Liver (tissue), 9 donors: Measurements from ENCODE around the gene TEP1. TPM values are rescaled to one million over a fixed set of nuclear protein-coding genes. Genes with fewer than 3 reads are reported as not detected.

ENCODE experiments used
- DNase-seq: peaks from one replicate; pipeline ENCODE4 v3.0.0-alpha.2; 2017; ENCODE audit warnings: low spot score
- H3K27ac ChIP-seq, 2 donors: one replicate each; pipeline ENCODE4 v1.7.0; 2013; ENCODE audit warnings: inconsistent platforms in 2 of 2, low read length in 2 of 2, control low read depth in 1 of 2, low read depth in 1 of 2, mild to moderate bottlenecking in 1 of 2
- H3K27me3 ChIP-seq, 4 donors: one replicate each; pipeline versions ENCODE4 v1.6.1 to v1.7.0; 2013; ENCODE audit warnings: low read length in 3 of 4, inconsistent platforms in 1 of 4, mild to moderate bottlenecking in 1 of 4, moderate library complexity in 1 of 4; ENCODE audit not compliant: control insufficient read depth in 4 of 4, insufficient read depth in 4 of 4
- H3K36me3 ChIP-seq, 4 donors: one replicate each; pipeline versions ENCODE4 v1.6.1 to v1.7.0; 2013; ENCODE audit warnings: low read length in 3 of 4, mild to moderate bottlenecking in 3 of 4, low read depth in 1 of 4, moderate library complexity in 1 of 4; ENCODE audit not compliant: control insufficient read depth in 4 of 4, insufficient read depth in 3 of 4
- H3K4me1 ChIP-seq, 4 donors: one replicate each; pipeline versions ENCODE4 v1.6.1 to v1.7.0; 2013; ENCODE audit warnings: low read length in 3 of 4, mild to moderate bottlenecking in 3 of 4, moderate library complexity in 1 of 4; ENCODE audit not compliant: control insufficient read depth in 4 of 4, insufficient read depth in 4 of 4
- H3K4me3 ChIP-seq, 3 donors: one replicate each; pipeline versions ENCODE4 v1.6.1 to v1.7.0; 2013; ENCODE audit warnings: low read length in 3 of 3, control low read depth in 1 of 3, low read depth in 1 of 3, mild to moderate bottlenecking in 1 of 3
- H3K9ac ChIP-seq, 2 donors: one replicate each; pipeline ENCODE4 v1.7.0; 2013; ENCODE audit warnings: low read length in 2 of 2, mild to moderate bottlenecking in 2 of 2, moderate library complexity in 2 of 2, control low read depth in 1 of 2, low read depth in 1 of 2
- H3K9me3 ChIP-seq, 4 donors: one replicate each; pipeline versions ENCODE4 v1.6.1 to v1.7.0; 2013; ENCODE audit warnings: low read length in 3 of 4; ENCODE audit not compliant: control insufficient read depth in 4 of 4
- CTCF ChIP-seq: fragments of 150-350 bp; IDR thresholded peaks from 2 replicates; pipeline ENCODE4 v1.5.1; 2017; ENCODE audit warnings: improper control_type of control experiment, low read depth, low read length; ENCODE audit not compliant: missing input control
- EGR1 ChIP-seq, 2 donors: IDR thresholded peaks; 2 replicates each; pipeline ENCODE4 v1.6.1; 2016 to 2018; ENCODE audit warnings: antibody characterized with exemption in 2 of 2, low read depth in 2 of 2
- FOXA1 ChIP-seq: IDR thresholded peaks from 2 replicates; pipeline ENCODE4 v1.6.1; 2016; ENCODE audit warnings: antibody characterized with exemption
- FOXA2 ChIP-seq: IDR thresholded peaks from 2 replicates; pipeline ENCODE4 v1.6.1; 2016; ENCODE audit warnings: antibody characterized with exemption
- GABPA ChIP-seq, 2 donors: IDR thresholded peaks in 1 of 2; conservative IDR thresholded peaks in 1 of 2; 2 replicates each; pipeline ENCODE4 v1.6.1; 2016; ENCODE audit warnings: antibody characterized with exemption in 2 of 2, mild to moderate bottlenecking in 1 of 2, moderate library complexity in 1 of 2
- HNF4A ChIP-seq, 2 donors: conservative IDR thresholded peaks; 2 replicates each; pipeline ENCODE4 v1.6.1; 2016; ENCODE audit warnings: antibody characterized with exemption in 2 of 2, mild to moderate bottlenecking in 2 of 2
- HNF4G ChIP-seq: IDR thresholded peaks from 2 replicates; pipeline ENCODE4 v1.6.1; 2016; ENCODE audit warnings: antibody characterized with exemption
- JUND ChIP-seq, 2 donors: IDR thresholded peaks; 2 replicates each; pipeline ENCODE4 v1.6.1; 2016; ENCODE audit warnings: antibody characterized with exemption in 2 of 2
- MAX ChIP-seq: IDR thresholded peaks from 2 replicates; pipeline ENCODE4 v1.6.1; 2016; ENCODE audit warnings: antibody characterized with exemption
- NR2F2 ChIP-seq: IDR thresholded peaks from 2 replicates; pipeline ENCODE4 v1.6.1; 2016; ENCODE audit warnings: antibody characterized with exemption
- RAD21 ChIP-seq, 2 donors: IDR thresholded peaks; 2 replicates each; pipeline ENCODE4 v1.6.1; 2016; ENCODE audit warnings: antibody characterized with exemption in 2 of 2, mild to moderate bottlenecking in 2 of 2
- RXRA ChIP-seq, 2 donors: IDR thresholded peaks; 2 replicates each; pipeline ENCODE4 v1.6.1; 2017 to 2018; ENCODE audit warnings: antibody characterized with exemption in 2 of 2, mild to moderate bottlenecking in 1 of 2
- SP1 ChIP-seq: IDR thresholded peaks from 2 replicates; pipeline ENCODE4 v1.6.1; 2018; ENCODE audit warnings: antibody characterized with exemption, mild to moderate bottlenecking
- TAF1 ChIP-seq: conservative IDR thresholded peaks from 2 replicates; pipeline ENCODE4 v1.6.1; 2016; ENCODE audit warnings: antibody characterized with exemption, mild to moderate bottlenecking
- YY1 ChIP-seq: IDR thresholded peaks from 2 replicates; pipeline ENCODE4 v1.6.1; 2016; ENCODE audit warnings: antibody characterized with exemption, mild to moderate bottlenecking
- ZBTB33 ChIP-seq: IDR thresholded peaks from 2 replicates; pipeline ENCODE4 v1.6.1; 2016; ENCODE audit warnings: antibody characterized with exemption
- WGBS: extraction: QIAGEN DNeasy Blood & Tissue Kit; methylation state at CpG from one replicate; pipeline ENCODE4 v1.1.7; 2013; 5-methylcytosine and 5-hydroxymethylcytosine counted together
- polyA plus RNA-seq, 2 donors: library from polyadenylated mRNA; stranded (reverse) in 1 of 2; unstranded in 1 of 2; fragments of 200-250 nt in 1 of 2; fragments of >200 nt in 1 of 2; fragmentation: Nextera tagmentation in 1 of 2; extraction: Ambion mirVana in 1 of 2; gene quantifications; one replicate each; pipeline versions ENCODE4 v1.2.1 to v1.2.3, GENCODE V29; 2013 to 2015
- total RNA-seq, 2 donors: library from RNA; depleted of rRNA; stranded (reverse); fragments of >200 nt; gene quantifications; one replicate each; pipeline ENCODE4 v1.2.3, GENCODE V29; 2014
- TF ChIP-seq, protein P1 (sequence below): IDR thresholded peaks from 2 replicates; pipeline ENCODE4 v1.6.1; 2016; ENCODE audit warnings: antibody characterized with exemption
- TF ChIP-seq, protein P2 (sequence below): IDR thresholded peaks from 2 replicates; pipeline ENCODE4 v1.6.1; 2016; ENCODE audit warnings: antibody characterized with exemption, mild to moderate bottlenecking
- donor health status: healthy.
- donor health status: healthy.
- donor health status: healthy.
- donor health status: healthy.
- donor health status: healthy.

The TEP1 gene
- total and polyA plus RNA-seq, 4 donors = 3.9 to 20.7 (median 7.6) TPM

DNA sequence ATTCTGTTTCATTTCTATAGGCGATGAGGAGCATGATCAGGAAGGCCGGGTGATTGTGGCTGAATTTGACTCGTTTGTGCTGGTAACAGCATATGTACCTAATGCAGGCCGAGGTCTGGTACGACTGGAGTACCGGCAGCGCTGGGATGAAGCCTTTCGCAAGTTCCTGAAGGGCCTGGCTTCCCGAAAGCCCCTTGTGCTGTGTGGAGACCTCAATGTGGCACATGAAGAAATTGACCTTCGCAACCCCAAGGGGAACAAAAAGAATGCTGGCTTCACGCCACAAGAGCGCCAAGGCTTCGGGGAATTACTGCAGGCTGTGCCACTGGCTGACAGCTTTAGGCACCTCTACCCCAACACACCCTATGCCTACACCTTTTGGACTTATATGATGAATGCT lies 43.7 kb upstream of the TEP1 start:
- Histone ChIP-seq H3K4me3 (no peak overlapping the region), H3K27ac (no peak overlapping the region)
- 86% methylated on average over 13 of the region's 13 CpGs for WGBS

More for the DNA sequence above, 43.7 kb upstream of the TEP1 start:
- no peak for TF ChIP-seq HNF4G
- TF ChIP-seq RAD21 (IDR thresholded peaks at IDR 0.05) = no peak
- no peak for TF ChIP-seq GABPA (IDR thresholded peaks at IDR 0.05 in 1 of 2, conservative IDR thresholded peaks at IDR 0.05 in 1 of 2)
- TF ChIP-seq MAX = no peak
- TF ChIP-seq YY1 = no peak
- no peak for TF ChIP-seq CTCF
- TF ChIP-seq JUND (IDR thresholded peaks at IDR 0.05) = no peak
- TF ChIP-seq FOXA2 = no peak
- no peak for TF ChIP-seq SP1
- TF ChIP-seq ZBTB33 = no peak
- TF ChIP-seq RXRA (IDR thresholded peaks at IDR 0.05) = no peak
- TF ChIP-seq, protein P1, sequence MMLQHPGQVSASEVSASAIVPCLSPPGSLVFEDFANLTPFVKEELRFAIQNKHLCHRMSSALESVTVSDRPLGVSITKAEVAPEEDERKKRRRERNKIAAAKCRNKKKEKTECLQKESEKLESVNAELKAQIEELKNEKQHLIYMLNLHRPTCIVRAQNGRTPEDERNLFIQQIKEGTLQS = no peak
- TF ChIP-seq FOXA1 = no peak
- no peak for TF ChIP-seq TAF1
- TF ChIP-seq, protein P2, sequence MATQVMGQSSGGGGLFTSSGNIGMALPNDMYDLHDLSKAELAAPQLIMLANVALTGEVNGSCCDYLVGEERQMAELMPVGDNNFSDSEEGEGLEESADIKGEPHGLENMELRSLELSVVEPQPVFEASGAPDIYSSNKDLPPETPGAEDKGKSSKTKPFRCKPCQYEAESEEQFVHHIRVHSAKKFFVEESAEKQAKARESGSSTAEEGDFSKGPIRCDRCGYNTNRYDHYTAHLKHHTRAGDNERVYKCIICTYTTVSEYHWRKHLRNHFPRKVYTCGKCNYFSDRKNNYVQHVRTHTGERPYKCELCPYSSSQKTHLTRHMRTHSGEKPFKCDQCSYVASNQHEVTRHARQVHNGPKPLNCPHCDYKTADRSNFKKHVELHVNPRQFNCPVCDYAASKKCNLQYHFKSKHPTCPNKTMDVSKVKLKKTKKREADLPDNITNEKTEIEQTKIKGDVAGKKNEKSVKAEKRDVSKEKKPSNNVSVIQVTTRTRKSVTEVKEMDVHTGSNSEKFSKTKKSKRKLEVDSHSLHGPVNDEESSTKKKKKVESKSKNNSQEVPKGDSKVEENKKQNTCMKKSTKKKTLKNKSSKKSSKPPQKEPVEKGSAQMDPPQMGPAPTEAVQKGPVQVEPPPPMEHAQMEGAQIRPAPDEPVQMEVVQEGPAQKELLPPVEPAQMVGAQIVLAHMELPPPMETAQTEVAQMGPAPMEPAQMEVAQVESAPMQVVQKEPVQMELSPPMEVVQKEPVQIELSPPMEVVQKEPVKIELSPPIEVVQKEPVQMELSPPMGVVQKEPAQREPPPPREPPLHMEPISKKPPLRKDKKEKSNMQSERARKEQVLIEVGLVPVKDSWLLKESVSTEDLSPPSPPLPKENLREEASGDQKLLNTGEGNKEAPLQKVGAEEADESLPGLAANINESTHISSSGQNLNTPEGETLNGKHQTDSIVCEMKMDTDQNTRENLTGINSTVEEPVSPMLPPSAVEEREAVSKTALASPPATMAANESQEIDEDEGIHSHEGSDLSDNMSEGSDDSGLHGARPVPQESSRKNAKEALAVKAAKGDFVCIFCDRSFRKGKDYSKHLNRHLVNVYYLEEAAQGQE = no peak
- TF ChIP-seq EGR1 (IDR thresholded peaks at IDR 0.05; ENCODE audit: low read depth in 2 of 2) = no peak
- no peak for TF ChIP-seq HNF4A (conservative IDR thresholded peaks at IDR 0.05)
- no peak for TF ChIP-seq NR2F2
- no peaks in the 10 kb centered on the region for H3K27me3 ChIP-seq
- DNase-seq = no peak
- peaks cover 7 to 33% (median 29%) of the 10 kb centered on the region in 4 donors for H3K36me3 ChIP-seq
- H3K9ac ChIP-seq = no peak overlapping the region
- no peaks in the 10 kb centered on the region for H3K9me3 ChIP-seq
- peaks cover 4 to 36% (median 26%) of the 10 kb centered on the region in 4 donors for H3K4me1 ChIP-seq
